HCT116 (cell line): ENCODE results near the gene TAF1C. TPM values are rescaled to one million over a fixed set of nuclear protein-coding genes. Genes with fewer than 3 reads are reported as not detected.

Source experiments
- ATAC-seq: fragments of 200-7000 bp; cut with Tn5 transposase; 2 replicates; pipeline ENCODE4 v1.9.1; 2020; ENCODE audit warnings: mild to moderate bottlenecking, moderate library complexity
- BruUV-seq: library from RNA; stranded (reverse); fragments of 400-500 nt; replicated peaks from 2 replicates; lab custom pipeline; 2021; lab: Mats Ljungman, UMichigan
- CTCF ChIA-PET: fragments of 300-600 bp; sonication (Branson Sonifier 250); formaldehyde crosslinking; loops from one replicate; lab custom pipeline; 2021; ENCODE audit warnings: antibody characterized with exemption; lab: Charles Lee
- POLR2A ChIA-PET: fragments of 300-600, 350-600 bp; sonication (Branson Sonifier 250); formaldehyde crosslinking; loops from one replicate; lab custom pipeline; 2021; ENCODE audit warnings: antibody characterized with exemption; lab: Charles Lee
- RAD21 ChIA-PET, 2 experiments: fragments of 300-600 bp; sonication (Branson Sonifier 250); formaldehyde crosslinking; loops; one replicate each; lab custom pipeline; 2023; ENCODE audit warnings: low total read pairs in 2 of 2; ENCODE audit not compliant: uncharacterized antibody in 2 of 2, unreplicated experiment in 2 of 2, low non-redundant PET in 1 of 2; lab: Charles Lee
- DNase-seq: peaks from one replicate; pipeline ENCODE4 v3.0.0-alpha.2; 2010; ENCODE audit warnings: low read depth, low spot score
- H2AFZ ChIP-seq: fragments of 200-600 bp; shearing (Covaris generic), sonication (generic); 2 replicates; pipeline ENCODE4 v1.6.1; 2017; ENCODE audit warnings: low read depth, mixed run types, mixed read lengths, antibody characterized with exemption, low read length; ENCODE audit not compliant: poor library complexity, severe bottlenecking
- H3K27ac ChIP-seq: 2 replicates; pipeline ENCODE4 v1.5.1; 2012; ENCODE audit warnings: low read depth, low read length
- H3K27me3 ChIP-seq: fragments of 200-600 bp; sonication (generic); 2 replicates; pipeline ENCODE4 v1.6.1; 2016; ENCODE audit warnings: mixed run types, low read length, mixed read lengths; ENCODE audit not compliant: insufficient read depth
- H3K36me3 ChIP-seq, 2 experiments: fragments of 200-500 bp in 1 of 2; fragments of 200-600 bp in 1 of 2; sonication (Bioruptor generic) in 1 of 2; sonication (generic) in 1 of 2; 2 replicates each; pipeline versions ENCODE4 v1.5.1 to v1.6.1; 2014 to 2016; ENCODE audit warnings: low read length in 2 of 2, inconsistent platforms in 1 of 2, mixed read lengths in 1 of 2, mixed run types in 1 of 2; ENCODE audit not compliant: insufficient read depth in 2 of 2, control insufficient read depth in 1 of 2
- H3K4me1 ChIP-seq, 2 experiments: fragments of 200-600 bp in 1 of 2; sonication (generic) in 1 of 2; 2 replicates each; pipeline versions ENCODE4 v1.5.1 to v1.6.1; 2012 to 2017; ENCODE audit warnings: low read length in 2 of 2, inconsistent platforms in 1 of 2, mild to moderate bottlenecking in 1 of 2, mixed read lengths in 1 of 2, mixed run types in 1 of 2, moderate library complexity in 1 of 2; ENCODE audit not compliant: insufficient read depth in 2 of 2, control insufficient read depth in 1 of 2
- H3K4me2 ChIP-seq: fragments of 200-600 bp; sonication (generic); 2 replicates; pipeline ENCODE4 v1.6.1; 2017; ENCODE audit warnings: mixed run types, low read length, mixed read lengths
- H3K4me3 ChIP-seq, 2 experiments: fragments of 200-600 bp in 1 of 2; sonication (generic) in 1 of 2; replicated peaks in 1 of 2; 2 replicates each; pipeline ENCODE4 v1.5.1; 2011 to 2016; ENCODE audit warnings: low read length in 2 of 2, control low read depth in 1 of 2, low read depth in 1 of 2, mild to moderate bottlenecking in 1 of 2, mixed read lengths in 1 of 2, mixed run types in 1 of 2
- H3K79me2 ChIP-seq: fragments of 200-600 bp; sonication (generic); 2 replicates; pipeline ENCODE4 v1.6.1; 2017; ENCODE audit warnings: mild to moderate bottlenecking, mixed run types, low read length, moderate library complexity, mixed read lengths; ENCODE audit not compliant: insufficient read depth
- H3K9ac ChIP-seq: fragments of 200-600 bp; sonication (generic); 2 replicates; pipeline ENCODE4 v1.6.1; 2016; ENCODE audit warnings: low read length, mixed read lengths
- H3K9me2 ChIP-seq: fragments of 200-600 bp; sonication (generic), shearing (Covaris generic); 2 replicates; pipeline ENCODE4 v1.6.1; 2017; ENCODE audit warnings: mixed run types, mild to moderate bottlenecking, moderate library complexity; ENCODE audit not compliant: insufficient read depth
- H3K9me3 ChIP-seq, 2 experiments: fragments of 200-500 bp in 1 of 2; fragments of 200-600 bp in 1 of 2; sonication (Bioruptor generic) in 1 of 2; sonication (generic) in 1 of 2; 2 replicates each; pipeline ENCODE4 v1.6.1; 2014 to 2017; ENCODE audit warnings: low read length in 2 of 2, mixed read lengths in 2 of 2, inconsistent platforms in 1 of 2, low read depth in 1 of 2, mild to moderate bottlenecking in 1 of 2, mixed run types in 1 of 2, moderate library complexity in 1 of 2; ENCODE audit not compliant: control insufficient read depth in 1 of 2, insufficient read depth in 1 of 2
- H4K20me1 ChIP-seq: fragments of 200-600 bp; sonication (generic), shearing (Covaris generic); 2 replicates; pipeline ENCODE4 v1.6.1; 2017; ENCODE audit warnings: mixed run types, mild to moderate bottlenecking, moderate library complexity; ENCODE audit not compliant: insufficient read depth
- CEBPB ChIP-seq: IDR thresholded peaks from 2 replicates; pipeline ENCODE4 v1.6.1; 2012; ENCODE audit warnings: low read depth
- ELF1 ChIP-seq: IDR thresholded peaks from 2 replicates; pipeline ENCODE4 v1.6.1; 2012; ENCODE audit warnings: low read depth, borderline replicate concordance
- EZH2phosphoT487 ChIP-seq: fragments of 200-600 bp; IDR thresholded peaks from 2 replicates; pipeline ENCODE4 v1.6.1; 2018; ENCODE audit warnings: antibody characterized with exemption, borderline replicate concordance
- FOSL1 ChIP-seq: IDR thresholded peaks from 2 replicates; pipeline ENCODE4 v1.6.1; 2012; ENCODE audit warnings: low read depth
- RAD21 ChIP-seq: IDR thresholded peaks from 2 replicates; pipeline ENCODE4 v1.6.1; 2012; ENCODE audit warnings: low read depth, mild to moderate bottlenecking
- SP1 ChIP-seq: IDR thresholded peaks from 2 replicates; pipeline ENCODE4 v1.6.1; 2012; ENCODE audit warnings: low read depth
- TCF7L2 ChIP-seq: IDR thresholded peaks from 2 replicates; pipeline ENCODE4 v1.7.0; 2011; ENCODE audit warnings: borderline replicate concordance, inconsistent platforms; ENCODE audit not compliant: insufficient read depth, insufficient read length; ENCODE audit errors: extremely low read depth
- ZFX ChIP-seq: fragments of 450-650 bp; IDR thresholded peaks from 2 replicates; pipeline ENCODE4 v1.6.1; 2017
- ZNF274 ChIP-seq: fragments of 200-500 bp; sonication (Bioruptor generic); IDR thresholded peaks from 2 replicates; pipeline ENCODE4 v1.6.1; 2014; ENCODE audit warnings: mild to moderate bottlenecking, low read depth, low read length, inconsistent platforms
- intact Hi-C: fragments of 100-400 bp; cut with micrococcal nuclease; formaldehyde crosslinking; loops from 2 replicates; pipeline ENCODE4 v1.10.0; 2022
- total RNA-seq: library from RNA; stranded (reverse); gene quantifications from one replicate; pipeline ENCODE4 v1.2.1, GENCODE V29; 2021; ENCODE audit not compliant: unreplicated experiment
- TF ChIP-seq, protein P1 (sequence below): IDR thresholded peaks from 2 replicates; pipeline ENCODE4 v1.6.1; 2011; ENCODE audit warnings: mild to moderate bottlenecking, low read length, moderate library complexity; ENCODE audit not compliant: insufficient replicate concordance; ENCODE audit errors: extremely low read depth
- TF ChIP-seq, protein P2 (sequence below): IDR thresholded peaks from 2 replicates; pipeline ENCODE4 v1.6.1; 2012; ENCODE audit warnings: low read depth
- TF ChIP-seq, protein P3 (sequence below), 3 experiments: fragments of 200-600 bp in 1 of 3; sonication (generic) in 1 of 3; IDR thresholded peaks in 2 of 3; conservative IDR thresholded peaks in 1 of 3; 2 replicates each; pipeline ENCODE4 v1.5.1; 2012 to 2017; ENCODE audit warnings: low read depth in 2 of 3, low read length in 2 of 3, antibody characterized with exemption in 1 of 3, borderline replicate concordance in 1 of 3, control low read depth in 1 of 3, mild to moderate bottlenecking in 1 of 3, mixed read lengths in 1 of 3, mixed run types in 1 of 3, moderate library complexity in 1 of 3; ENCODE audit not compliant: insufficient read depth in 1 of 3

The TAF1C gene
- total RNA-seq, 1 experiment from 2014 or later: 76.3 TPM

DNA sequence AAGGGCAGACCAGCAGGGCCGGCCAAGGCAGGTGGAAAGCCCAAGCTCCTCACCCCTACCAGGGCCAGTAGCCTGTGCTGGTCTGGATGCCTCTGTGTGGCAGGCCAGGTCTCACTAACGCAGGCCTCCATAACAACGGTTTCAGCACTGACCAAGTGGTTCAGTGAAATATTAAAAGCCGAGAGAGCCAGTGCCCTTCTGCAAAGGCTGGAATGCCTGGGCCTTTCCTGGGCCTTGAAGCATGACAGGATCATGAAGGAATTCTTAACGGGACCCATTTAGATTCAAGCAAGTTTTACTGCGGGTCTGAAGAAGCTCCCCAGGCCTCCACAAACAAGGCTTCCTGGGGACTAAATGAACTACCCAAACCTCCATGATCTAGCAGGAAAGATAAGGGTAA is 20.4 kb upstream of the TAF1C start:
- no TSS peak for BruUV-seq
- Histone ChIP-seq H4K20me1 (no peaks in the 10 kb centered on the region), H3K27ac (no peak overlapping the region), H3K9me3 (no peaks in the 10 kb centered on the region), H3K9me2 (no peaks in the 10 kb centered on the region), H3K27me3 (no peaks in the 10 kb centered on the region), H3K4me3 (no peak overlapping the region), H3K79me2 (no peaks in the 10 kb centered on the region), H3K4me2 (no peak overlapping the region), H2AFZ (no peak overlapping the region), H3K9ac (no peak overlapping the region), H3K4me1 (no peaks in the 10 kb centered on the region), H3K36me3 (no peaks in the 10 kb centered on the region)
- intact Hi-C loops: no loop called here
- no peak for TF ChIP-seq EZH2phosphoT487
- TF ChIP-seq, protein P1, sequence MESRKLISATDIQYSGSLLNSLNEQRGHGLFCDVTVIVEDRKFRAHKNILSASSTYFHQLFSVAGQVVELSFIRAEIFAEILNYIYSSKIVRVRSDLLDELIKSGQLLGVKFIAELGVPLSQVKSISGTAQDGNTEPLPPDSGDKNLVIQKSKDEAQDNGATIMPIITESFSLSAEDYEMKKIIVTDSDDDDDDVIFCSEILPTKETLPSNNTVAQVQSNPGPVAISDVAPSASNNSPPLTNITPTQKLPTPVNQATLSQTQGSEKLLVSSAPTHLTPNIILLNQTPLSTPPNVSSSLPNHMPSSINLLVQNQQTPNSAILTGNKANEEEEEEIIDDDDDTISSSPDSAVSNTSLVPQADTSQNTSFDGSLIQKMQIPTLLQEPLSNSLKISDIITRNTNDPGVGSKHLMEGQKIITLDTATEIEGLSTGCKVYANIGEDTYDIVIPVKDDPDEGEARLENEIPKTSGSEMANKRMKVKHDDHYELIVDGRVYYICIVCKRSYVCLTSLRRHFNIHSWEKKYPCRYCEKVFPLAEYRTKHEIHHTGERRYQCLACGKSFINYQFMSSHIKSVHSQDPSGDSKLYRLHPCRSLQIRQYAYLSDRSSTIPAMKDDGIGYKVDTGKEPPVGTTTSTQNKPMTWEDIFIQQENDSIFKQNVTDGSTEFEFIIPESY: no peak
- no peak for TF ChIP-seq RAD21
- TF ChIP-seq ZFX: no peak
- TF ChIP-seq, protein P2, sequence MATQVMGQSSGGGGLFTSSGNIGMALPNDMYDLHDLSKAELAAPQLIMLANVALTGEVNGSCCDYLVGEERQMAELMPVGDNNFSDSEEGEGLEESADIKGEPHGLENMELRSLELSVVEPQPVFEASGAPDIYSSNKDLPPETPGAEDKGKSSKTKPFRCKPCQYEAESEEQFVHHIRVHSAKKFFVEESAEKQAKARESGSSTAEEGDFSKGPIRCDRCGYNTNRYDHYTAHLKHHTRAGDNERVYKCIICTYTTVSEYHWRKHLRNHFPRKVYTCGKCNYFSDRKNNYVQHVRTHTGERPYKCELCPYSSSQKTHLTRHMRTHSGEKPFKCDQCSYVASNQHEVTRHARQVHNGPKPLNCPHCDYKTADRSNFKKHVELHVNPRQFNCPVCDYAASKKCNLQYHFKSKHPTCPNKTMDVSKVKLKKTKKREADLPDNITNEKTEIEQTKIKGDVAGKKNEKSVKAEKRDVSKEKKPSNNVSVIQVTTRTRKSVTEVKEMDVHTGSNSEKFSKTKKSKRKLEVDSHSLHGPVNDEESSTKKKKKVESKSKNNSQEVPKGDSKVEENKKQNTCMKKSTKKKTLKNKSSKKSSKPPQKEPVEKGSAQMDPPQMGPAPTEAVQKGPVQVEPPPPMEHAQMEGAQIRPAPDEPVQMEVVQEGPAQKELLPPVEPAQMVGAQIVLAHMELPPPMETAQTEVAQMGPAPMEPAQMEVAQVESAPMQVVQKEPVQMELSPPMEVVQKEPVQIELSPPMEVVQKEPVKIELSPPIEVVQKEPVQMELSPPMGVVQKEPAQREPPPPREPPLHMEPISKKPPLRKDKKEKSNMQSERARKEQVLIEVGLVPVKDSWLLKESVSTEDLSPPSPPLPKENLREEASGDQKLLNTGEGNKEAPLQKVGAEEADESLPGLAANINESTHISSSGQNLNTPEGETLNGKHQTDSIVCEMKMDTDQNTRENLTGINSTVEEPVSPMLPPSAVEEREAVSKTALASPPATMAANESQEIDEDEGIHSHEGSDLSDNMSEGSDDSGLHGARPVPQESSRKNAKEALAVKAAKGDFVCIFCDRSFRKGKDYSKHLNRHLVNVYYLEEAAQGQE: no peak
- no peak for TF ChIP-seq FOSL1
- TF ChIP-seq ZNF274: no peak
- TF ChIP-seq CEBPB: no peak
- TF ChIP-seq ELF1: no peak
- TF ChIP-seq, protein P3, sequence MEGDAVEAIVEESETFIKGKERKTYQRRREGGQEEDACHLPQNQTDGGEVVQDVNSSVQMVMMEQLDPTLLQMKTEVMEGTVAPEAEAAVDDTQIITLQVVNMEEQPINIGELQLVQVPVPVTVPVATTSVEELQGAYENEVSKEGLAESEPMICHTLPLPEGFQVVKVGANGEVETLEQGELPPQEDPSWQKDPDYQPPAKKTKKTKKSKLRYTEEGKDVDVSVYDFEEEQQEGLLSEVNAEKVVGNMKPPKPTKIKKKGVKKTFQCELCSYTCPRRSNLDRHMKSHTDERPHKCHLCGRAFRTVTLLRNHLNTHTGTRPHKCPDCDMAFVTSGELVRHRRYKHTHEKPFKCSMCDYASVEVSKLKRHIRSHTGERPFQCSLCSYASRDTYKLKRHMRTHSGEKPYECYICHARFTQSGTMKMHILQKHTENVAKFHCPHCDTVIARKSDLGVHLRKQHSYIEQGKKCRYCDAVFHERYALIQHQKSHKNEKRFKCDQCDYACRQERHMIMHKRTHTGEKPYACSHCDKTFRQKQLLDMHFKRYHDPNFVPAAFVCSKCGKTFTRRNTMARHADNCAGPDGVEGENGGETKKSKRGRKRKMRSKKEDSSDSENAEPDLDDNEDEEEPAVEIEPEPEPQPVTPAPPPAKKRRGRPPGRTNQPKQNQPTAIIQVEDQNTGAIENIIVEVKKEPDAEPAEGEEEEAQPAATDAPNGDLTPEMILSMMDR (IDR thresholded peaks at IDR 0.05 in 2 of 3, conservative IDR thresholded peaks at IDR 0.05 in 1 of 3; ENCODE audit: borderline replicate concordance in 1 of 3, insufficient read depth in 1 of 3, low read depth in 2 of 3, low read length in 2 of 3): no peak
- no peak for TF ChIP-seq TCF7L2
- TF ChIP-seq SP1: no peak
- ChIA-PET RAD21 (no interaction called here), CTCF (interaction anchor here (0.9 kb wide), 1 partner anchor 20 kb away, joined by 3 read pairs; the partner anchor contains the start of gene TAF1C), POLR2A (no interaction called here)
- ATAC-seq: no peak
- no peak for DNase-seq
